HG03571 (cell line): ENCODE results near the gene MED8.

Experiments
- ATAC-seq: cut with Tn5 transposase; IDR thresholded peaks from one replicate; pipeline ENCODE4 v1.9.1; 2021; ENCODE audit not compliant: unreplicated experiment

Gene MED8

DNA sequence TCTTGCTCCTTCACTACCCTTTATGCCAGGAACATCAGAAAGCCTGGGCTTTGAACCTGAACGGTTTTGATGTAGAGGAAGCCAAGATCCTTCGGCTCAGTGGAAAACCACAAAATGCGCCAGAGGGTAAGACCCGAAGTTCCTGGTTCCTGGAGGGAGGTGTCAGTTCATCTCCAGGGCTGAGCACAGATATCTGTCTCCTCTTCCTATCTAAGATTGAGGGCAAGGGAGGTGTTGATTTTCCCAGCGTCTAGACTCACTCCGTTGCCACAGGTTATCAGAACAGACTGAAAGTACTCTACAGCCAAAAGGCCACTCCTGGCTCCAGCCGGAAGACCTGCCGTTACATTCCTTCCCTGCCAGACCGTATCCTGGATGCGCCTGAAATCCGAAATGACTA, 29.9 kb downstream of the MED8 start:
- no peak for ATAC-seq

- peak; percentile 90 for ATAC-seq
Measured at GRCh38 chr1:43358746-43359693, 30.6 kb downstream of the MED8 start, which contains the start of gene CDC20. Gene CDC20, plus strand, starts transcription at chr1:43358981. Its CDS starts 235 bp downstream, at chr1:43359216.

DNA sequence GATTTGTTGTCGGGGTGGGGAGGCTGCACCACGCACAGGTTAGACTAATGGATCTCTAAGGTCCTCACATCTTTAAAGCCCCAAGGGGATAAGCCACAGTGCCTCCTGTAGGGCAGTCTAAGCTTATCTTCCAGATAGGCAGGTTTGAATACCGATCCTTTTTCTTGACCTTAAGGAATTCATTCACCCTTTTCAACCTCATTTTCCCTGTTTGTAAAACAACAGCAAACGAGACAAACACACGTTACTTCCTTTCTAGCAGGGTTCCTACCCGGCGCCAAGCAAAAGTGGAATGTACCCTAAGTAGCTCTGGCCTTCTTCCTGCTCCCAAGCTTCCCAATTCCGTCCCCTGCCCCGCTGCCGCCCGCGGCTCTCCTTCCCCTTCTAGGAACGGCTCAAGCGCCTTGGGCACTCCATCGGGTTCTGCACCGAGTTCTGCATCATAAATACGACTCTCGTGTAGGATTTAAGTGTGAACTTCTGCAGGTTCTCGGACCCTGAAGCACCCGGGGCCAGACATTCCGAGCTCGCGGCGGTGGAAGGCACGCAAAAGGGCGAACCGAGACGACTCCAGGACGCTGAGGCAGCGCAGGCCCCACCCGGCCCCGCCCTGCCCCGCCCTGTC, 31.4 kb downstream of the MED8 start:
- ATAC-seq: no peak

- ATAC-seq: no peak
Measured at GRCh38 chr1:43357251-43357650, 32.3 kb downstream of the MED8 start.

GRCh38 chr1:43354936-43355335, 34.7 kb downstream of the MED8 start:
- ATAC-seq: no peak

DNA sequence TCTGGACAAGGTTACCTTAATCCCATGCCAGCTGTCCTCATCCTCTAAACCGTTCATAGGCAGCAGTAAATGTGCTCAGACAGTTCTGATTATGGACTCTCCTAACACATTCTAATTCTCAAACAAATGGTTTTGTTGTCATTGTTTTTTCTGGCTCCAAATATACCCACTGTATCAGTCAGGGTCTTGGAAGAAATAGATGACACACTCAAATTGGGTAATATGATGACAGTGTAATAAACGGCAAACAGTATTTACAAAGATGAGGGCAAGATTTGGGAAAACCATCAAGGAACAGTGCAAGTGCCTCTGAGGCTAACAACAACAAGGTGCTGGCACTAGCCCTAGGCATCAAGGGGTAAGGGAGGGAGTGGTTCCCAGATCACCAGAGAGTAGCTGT, 35.1 kb downstream of the MED8 start:
- no peak for ATAC-seq

DNA sequence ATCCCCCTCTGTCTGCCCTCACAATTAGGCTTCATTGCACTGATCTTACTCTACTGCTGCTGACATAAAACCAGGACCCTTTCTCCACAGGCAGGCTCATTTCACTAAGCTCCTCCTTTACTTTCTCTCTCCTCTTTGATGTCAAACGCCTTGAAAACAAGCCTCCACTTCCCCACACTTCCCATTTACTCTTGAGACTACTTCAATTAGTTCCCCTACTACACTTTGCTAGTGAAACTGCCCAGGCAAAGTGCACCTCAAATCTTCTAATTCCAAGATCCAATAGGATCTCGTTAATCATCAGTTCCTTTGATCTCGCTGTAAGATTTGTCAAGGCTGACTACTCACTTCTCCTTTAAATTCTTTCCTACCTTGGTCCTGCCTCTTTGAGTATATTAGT, 36.7 kb downstream of the MED8 start:
- no peak for ATAC-seq

DNA sequence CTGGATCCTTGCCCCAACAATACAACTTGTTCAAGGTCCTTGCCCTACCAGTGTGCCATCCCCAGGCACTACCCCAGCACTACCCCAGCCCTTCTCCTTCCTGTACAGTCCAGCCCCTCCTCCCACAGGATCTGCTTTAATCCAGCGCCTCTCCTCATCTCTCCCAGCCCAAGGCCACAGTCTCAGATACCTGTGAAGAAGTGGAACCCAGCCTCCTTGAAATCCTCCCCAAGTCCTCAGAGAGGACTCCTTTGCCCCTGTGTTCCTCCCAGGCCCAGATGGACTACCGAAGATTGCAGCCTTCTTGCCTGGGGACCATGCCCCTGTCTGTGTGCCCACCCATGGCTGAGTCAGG, 37.3 kb downstream of the MED8 start:
- no peak for ATAC-seq

GRCh38 chr1:43351421-43352350, 37.9 kb downstream of the MED8 start:
- ATAC-seq: no peak

DNA sequence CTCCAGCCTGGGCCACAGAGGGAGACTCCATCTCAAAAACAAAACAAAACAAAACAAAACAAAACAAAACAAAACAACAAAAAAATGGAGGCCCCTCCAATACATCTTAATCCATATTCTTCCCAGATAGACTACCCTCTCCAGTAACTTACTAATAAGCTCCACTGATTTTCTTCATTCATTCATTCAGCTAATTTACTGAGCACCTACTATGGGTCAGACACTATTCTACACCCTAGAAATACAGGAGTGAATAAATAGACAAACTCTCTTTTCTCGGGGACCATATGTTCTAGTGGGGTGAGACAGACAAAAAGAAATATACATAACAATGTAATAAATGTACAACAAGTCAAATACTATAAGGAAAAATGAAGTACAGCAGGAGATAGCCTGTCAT, 38.6 kb downstream of the MED8 start:
- no peak for ATAC-seq

DNA sequence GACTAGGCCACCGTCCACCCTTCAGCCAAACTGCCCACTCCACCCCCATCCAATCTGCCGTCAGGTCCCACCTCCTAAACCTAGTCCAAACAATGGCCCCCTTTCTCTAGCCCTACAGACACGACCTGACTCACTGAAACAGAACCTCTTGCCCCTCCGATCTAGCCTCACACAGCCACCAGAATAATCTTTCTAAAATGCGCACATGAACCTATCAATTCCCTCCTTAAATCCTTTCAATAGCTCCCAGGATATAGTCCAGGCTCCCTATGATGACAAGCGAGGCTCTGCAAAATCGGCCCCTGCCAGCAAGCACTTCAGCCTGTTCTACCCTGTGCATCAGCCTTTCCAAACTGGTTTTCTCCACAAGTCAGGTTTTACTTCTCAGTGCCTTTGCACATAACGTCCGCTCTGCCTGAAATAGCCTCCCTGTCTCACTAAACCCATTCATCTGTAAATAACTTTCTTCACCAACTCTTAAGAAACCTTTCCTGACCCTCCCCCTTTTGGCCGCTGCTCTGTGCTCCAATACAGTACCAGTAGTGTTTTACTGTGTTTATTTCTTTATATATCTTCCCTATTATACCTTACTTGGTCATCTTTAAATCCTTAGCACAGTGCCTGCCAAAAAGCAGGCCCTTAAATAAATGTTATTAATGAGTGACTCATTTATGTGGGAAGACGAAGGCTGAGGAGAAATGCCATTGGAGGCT, 39.9 kb downstream of the MED8 start:
- ATAC-seq: no peak

GRCh38 chr1:43348809-43349593, 40.6 kb downstream of the MED8 start:
- no peak for ATAC-seq

DNA sequence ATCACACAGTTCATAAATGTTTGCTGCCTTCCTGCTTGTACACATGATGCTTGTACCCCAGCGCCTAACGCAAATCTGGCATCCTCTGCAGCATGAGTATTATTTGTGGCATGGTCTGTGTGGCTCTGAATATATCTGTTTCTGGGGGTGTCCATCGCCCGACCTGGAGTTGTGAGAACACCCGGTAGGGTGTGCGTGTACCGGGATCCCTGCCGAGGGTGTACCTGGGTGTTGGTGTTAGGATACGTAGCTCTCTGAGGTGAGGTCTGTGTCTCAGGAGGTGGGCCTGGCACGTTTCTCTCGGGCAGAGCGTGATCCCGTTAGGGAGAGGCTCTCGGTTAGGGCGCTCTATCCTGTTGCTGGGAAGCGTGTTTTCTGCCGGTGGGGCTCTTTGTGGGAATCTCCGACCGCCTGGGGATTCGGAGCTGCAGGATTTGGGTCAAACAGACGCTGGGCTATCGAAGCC, 41.2 kb downstream of the MED8 start:
- ATAC-seq: no peak

GRCh38 chr1:43346636-43347035, 43.0 kb downstream of the MED8 start:
- ATAC-seq: no peak

DNA sequence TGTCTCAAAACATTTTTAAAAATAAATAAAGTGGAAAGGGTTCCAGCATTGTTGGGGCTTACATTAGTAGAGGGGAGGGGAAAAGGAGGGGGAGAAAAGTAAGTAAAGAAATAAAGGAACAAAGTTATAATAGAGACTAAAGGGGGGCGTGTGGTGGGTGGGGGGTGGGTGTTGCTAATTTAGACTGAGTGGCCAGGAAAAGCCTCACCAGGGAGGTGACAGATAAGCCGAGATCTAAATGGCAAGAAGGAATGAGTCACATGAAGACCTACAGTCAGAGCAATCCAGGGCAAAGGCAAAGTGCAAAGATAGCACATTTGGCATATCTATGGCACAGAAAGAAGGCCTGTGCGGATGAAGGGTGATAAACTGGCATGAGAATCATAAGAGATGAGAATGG, 44.5 kb downstream of the MED8 start:
- ATAC-seq: no peak

- ATAC-seq: no peak
Measured at GRCh38 chr1:43344267-43344850, 45.2 kb downstream of the MED8 start.

- ATAC-seq: no peak
Measured at GRCh38 chr1:43340559-43340958, 49.0 kb downstream of the MED8 start.

DNA sequence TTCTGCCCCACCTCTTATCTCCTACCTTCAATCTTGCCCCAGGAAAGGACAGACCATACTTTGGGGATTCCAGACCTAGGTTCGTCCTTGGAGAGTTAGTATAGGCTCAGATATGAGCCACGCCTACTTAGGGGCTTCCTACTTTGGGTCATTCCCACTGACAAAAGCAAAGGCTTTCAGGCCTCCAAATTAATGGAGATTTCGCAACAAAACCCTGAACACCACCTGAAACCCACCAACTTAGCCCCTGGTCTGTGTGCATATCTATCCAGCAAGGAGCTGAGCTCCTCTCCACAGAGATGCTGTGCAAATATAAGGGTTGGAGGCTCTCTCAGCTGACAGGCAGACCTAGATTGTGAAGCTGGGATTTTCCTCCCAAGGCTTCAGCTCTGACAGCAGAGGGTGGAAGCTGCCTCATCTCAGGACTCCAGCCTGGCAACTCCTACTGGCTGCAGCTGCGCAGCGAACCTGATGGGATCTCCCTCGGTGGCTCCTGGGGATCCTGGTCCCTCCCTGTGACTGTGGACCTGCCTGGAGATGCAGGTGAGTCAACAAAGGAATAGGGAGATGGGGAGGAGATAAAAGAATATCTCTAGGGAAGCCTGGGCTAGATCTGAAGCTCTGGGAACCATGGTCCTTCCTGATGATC, 49.9 kb downstream of the MED8 start:
- no peak for ATAC-seq

- ATAC-seq: no peak
Measured at GRCh38 chr1:43338001-43338400, 51.6 kb downstream of the MED8 start.
